Activated CD4-positive, alpha-beta T cell treated with anti-CD3 and anti-CD28 coated beads, Interleukin-2, Interleukin-6, amounts not matched to agents 100 ng/mL and 50 ng/mL, durations not matched to agents 16 hours and 8 hours (primary cell): ENCODE data around the gene FAM170B.

Source experiments
- DNase-seq: peaks from one replicate; pipeline ENCODE4 v3.0.0-alpha.2; 2020

The FAM170B gene

DNA sequence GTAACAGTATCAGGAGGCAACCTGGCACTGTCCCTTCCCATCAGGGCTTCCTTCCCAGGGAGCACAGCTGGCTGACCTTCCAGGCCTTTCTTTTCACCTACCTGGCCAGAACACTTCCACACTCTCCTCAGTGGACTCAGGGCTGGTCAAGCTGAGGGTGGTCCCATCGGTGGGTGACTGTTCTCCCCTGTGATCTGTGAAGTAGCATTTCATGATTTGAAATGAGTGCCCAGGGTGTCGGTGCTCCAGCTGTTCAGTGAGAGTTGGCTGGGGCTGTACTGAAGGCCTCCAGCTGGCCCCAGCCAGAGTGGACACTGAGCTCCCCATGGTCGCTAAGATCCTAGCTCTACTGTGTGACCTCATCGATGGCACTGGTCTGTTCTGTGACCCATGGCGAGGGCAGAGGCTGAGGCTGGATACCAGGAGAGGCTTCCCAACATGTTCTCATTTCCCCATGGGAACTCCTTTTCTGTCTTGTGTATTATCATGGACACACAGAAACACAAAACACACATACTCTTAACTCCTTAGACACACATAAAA lies at the start of gene FAM170B:
Gene FAM170B, minus strand, starts transcription at position 316 of the 543 bp plus-strand sequence. Its CDS starts 103 bp downstream, at position 213.
- DNase-seq, result no peak

GRCh38 chr10:49182776-49183175 lies 49.0 kb upstream of the FAM170B start:
- DNase-seq, result no peak

- peak; percentile 68 for DNase-seq
These were observed 46.6 kb upstream of the FAM170B start for GRCh38 chr10:49180444-49180860.

- DNase-seq, result no peak
These were observed 46.0 kb upstream of the FAM170B start for GRCh38 chr10:49179699-49180443.

DNA sequence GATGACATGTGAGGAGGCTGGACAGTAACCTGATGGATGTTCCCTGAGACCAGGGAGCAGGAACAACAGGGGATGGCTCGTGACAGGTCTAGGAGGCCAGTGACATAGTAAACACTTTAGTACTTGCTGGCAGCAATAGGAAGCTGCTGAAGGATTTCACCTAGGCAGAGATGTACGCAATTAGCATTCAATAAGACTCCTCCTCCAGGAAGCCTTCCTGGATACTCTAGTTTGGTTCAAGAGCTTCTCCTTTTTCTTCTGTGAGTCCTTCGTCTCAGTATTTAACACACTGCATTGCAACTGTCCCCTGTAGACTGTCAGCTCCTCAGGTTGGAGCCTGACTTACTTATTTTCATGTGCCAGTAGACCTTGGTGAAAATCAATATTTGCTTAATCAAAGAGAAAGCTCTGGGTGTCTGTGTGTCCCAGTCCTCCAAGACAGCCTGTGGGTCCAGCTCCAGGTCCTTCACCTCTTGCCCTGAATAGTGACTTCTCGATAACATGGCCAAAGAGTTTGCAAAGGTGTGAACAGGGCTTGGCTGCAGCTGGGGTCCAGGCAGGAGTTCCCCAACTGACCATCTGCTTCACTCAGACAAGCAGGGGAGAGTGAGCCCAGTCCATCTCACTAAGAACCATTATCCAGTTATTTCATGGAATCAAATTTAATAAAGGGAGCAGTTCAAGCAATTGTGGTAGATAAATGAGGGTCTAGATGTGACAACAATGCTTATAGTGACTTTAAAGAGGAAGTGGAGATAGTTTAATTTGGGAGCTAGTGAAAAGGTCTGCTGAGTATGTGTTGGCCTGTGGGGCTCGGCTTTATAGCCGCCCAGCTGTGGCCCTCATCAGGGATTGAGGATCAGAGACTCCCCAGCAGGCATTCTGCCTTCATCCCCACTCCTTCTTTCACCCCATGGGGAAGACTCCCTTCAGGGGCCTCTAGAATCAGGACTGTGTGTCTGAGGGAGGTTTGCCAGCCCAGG lies 45.0 kb upstream of the FAM170B start:
- DNase-seq, result no peak

DNA sequence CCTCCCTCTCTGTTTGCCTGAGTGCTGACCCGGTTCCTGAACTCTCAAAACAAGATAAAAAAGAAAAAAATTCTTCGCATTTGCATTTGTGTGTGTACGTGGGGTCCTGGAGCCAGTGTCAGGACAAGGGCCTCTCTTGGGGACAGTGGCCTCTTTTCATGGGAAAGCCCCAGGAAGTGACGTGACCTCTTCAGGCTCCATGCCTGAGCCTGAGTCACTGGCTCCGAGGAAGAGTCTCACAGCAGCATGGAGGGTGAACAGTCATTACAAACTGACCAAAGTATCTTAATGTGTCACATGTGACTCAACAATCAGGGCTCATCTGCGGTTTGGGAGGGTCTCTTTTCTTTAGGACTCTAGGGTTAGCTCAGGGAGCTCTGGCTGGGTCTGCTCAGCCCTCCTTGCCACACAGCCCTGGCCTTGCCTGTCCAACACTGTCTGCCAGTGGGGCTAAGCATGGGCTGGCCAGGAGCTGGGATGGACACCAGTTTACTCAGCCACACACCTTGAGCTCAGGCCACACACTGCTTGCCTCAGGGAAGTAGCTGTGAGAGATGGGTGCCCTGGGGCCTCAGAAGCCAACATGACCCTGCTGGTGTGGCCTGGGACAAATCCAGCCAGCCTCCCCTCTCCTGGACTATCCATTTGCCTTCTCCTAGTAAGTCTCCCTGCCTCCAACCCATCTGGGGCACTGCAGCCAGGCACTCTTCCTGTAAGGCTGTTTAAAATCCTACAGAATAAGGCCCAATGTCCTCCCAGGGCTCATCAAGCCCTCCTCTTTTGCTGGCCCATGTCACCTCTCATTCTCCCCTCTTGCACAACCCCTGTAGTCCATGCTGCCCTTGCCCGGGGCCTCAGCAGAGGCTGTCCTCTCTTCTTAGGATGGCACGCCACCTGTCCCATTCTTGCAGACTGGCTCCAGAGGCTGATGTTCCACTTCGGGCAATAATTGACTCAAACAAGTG lies 43.9 kb upstream of the FAM170B start:
- peak; percentile 95 for DNase-seq

DNA sequence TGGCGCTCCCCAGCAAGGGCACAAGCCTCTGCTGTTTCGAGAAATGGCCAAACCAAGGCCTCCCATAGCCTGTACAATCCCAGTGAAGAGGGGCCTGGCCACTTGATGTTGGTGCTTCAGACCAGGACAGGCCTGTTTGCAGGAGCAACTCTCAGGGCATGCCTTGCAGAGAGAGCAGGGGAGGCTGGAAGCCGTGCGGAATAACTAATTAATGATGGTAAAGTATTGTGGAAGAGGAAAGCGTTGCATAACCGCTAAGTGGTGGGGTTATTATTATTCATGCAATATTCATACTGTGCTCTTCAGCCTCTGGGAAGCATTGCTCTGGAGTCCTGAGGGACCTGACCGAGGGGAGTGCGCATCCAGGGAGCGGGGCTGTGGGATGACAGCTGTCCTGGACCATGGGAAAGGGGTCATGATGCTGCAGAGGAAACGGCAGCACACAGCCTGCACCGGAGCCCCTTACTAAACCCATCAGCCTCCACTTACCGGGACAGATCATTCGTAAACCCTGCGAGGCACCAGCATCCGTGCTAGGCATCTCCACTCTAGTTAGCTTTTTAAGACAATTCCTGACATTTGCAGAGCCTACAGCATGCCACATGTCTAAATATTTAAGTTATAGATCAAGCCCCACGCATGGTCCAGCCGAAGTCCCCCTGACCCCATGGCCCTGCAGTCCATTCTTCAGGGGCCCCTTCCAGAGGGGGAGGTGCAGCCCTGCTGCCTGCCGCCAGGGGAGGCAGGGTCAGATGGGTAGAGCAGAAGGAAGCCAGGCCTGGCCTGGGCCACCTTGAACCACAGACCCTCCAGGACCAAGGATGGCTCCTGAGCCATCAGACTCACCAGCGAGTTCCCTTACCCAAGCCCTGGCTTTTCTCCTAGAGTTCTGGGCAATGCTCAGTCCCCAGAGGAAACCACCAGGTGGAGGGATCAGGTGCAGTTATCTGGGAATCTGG lies 42.8 kb upstream of the FAM170B start:
- DNase-seq, result no peak

DNA sequence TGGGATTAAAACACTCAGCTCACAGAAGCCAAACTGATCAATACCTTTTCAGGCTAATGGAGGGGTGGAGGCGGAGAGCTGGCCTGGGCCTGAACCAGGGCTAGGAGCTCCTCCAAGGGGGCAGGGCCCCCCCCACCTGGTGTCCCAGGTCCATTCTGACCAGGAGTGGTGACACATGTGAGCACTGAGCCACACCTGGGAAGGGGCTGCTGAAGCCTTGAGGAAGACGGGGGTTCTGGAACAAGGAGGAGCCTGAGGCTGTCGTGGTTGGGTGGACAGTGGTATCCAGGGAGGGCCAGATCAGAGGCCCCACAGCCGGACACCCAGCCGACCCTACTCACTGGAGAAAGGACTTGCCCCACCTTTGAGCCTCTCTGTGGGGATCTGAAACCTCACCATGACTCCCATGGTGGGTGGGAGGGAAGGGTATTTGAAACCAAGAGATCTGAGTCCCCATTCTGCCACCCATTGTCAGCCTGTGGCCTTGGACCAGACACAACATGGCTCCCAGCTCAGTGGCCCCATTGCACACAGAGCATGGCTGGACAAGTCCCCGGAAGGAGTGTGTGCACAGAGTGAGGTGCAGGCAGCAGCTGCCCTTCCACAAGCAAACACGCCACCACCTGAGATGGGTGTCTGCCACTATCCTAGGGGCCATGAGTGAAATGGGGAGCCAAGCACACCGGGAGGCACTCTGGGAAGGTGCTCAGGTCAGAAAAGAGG lies 41.9 kb upstream of the FAM170B start:
- DNase-seq, result no peak

DNA sequence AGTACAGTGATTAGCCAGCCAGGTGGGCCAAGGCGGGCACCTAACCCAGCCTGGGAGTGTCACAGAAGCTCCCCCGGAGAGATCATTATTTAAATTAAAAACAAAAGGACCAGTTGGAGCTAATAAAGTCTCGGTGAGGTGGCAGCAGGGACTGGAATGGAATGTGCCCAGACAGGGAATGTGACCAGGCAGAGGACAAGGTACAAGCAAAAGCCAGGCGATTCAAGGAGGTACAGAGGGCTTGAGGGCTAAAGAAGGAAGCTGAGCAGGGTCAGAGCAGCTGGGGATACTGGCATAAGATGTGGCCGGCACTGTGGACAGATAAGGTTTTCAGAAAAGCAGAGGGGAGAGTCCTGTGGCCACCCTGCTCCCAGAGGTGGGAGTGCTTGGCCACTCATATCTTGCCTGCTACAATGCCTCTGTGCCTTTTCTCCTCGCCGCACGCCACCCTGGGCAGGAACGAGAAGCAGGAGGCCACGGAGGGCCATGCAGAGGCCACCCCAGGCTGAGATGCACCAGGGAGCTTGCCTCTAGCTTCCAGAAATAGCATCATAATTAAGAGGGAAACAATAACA lies 41.2 kb upstream of the FAM170B start:
- no peak for DNase-seq

GRCh38 chr10:49174261-49174925 lies 40.6 kb upstream of the FAM170B start:
- DNase-seq, result no peak

DNA sequence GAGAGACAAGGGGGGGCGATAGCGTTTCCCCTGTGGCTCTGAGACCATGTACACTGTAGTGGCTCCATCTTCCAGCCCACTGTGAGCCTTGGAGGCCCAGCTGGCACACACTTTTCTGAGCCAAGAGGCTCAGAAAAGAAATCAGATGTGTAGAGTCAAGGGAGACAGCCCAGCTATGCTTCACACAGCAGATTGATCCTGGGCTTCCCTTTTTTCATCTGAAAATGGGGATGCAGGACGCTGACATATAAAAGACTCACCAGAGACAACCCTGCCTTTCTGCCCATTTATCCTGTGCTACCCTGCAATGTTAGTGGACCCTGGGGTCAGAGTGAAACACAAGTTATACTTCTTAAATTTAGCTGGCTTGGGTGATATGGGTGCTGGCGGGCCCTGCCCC lies 40.0 kb upstream of the FAM170B start:
- no peak for DNase-seq

GRCh38 chr10:49173201-49173772 lies 39.5 kb upstream of the FAM170B start:
- no peak for DNase-seq

- no peak for DNase-seq
These were observed 38.9 kb upstream of the FAM170B start for GRCh38 chr10:49172777-49173132.

DNA sequence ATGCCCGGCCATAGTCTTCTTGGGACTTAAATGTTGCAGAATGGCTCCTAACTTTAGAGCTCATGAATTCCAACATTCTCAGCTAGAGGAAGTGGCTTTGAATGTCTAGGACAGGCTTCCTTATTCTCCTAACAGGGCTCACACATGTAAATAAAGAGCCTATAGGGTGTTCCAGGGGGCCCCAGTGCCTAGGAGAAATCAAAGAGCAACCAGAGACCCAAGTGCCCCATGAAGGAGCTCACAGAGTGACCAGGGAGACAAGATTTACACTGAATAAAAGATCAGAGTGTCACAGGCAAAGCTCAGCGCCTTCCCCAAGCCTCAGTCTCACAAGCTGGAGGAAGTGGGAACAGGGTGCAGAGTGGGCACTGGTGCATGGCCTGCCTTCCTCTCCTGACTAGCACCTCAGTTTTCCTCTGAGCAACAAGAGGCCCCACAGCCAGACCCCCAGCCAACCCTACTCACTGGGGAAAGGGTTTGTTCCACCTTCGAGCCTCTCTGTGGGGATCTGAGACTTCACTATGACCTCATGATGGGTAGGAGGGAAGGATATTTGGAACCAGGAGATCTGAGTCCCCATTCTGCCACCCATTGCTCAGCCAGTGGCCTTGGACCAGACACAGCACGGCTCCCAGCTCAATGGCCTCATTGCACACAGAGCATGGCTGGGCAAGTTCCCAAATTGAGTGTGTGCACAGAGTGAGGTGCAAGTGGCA lies 38.4 kb upstream of the FAM170B start:
- no peak for DNase-seq

DNA sequence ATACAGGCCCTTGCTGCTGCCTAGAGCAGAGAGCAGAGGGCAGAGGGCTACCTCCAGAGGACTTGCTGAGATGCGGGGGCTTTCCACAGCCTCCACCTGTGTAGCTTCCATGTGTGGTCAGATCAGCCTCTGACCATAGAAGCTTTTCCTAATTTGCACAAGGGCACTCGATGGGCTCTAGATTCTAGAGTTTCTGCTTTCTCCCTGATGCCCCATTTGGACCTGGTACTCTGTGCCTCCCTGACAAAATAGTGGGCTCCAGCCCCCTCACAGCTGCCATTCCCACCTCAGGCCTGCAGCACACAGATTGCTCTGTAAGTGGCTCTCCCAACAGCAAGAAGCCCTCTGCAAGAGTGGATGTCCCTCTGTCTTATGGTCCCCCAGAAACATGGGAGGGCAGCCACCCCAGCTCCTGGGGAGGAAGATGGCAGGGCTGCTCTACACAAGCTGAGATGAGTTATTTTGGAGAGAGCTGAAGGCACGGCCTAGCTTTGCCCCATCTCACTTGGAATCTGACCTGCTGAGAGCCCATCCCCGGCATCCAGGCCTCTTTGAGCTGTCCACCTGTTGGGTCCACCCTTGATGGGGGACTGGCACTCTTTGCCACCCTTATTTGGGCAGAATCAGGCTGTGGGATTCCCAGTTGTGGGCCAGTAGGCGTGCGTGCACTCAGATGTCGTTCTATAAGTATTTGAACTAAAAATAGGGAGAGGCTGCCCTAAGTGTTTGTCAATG lies 37.7 kb upstream of the FAM170B start:
- DNase-seq, result no peak

- DNase-seq, result no peak
These were observed 37.0 kb upstream of the FAM170B start for GRCh38 chr10:49170632-49171325.

DNA sequence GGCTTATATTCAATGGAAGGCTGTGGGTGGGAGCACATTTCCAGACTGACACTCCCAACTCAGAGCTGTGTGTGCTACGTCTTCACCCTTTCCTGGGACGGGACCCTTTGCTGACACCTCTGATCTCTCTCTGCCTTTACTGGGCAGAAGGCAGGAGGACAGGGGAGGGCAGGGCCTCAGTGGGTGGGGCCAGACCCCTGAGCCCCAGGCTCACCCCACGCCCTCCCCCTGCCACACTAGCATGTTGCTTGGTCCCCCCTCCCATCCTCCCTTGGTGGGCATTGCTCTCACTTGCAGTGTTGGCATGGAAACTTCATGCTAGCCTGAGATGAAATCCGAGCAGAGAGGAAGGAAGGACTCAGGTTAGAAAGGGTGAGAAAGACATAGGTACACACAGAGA lies 36.0 kb upstream of the FAM170B start:
- no peak for DNase-seq
